NCI-H1436 (cell line): Measurements from ENCODE around the gene C8B.

ENCODE experiments used
- DNase-seq: peaks from one replicate; lab custom pipeline; 2025; lab: John Stamatoyannopoulos, UW

Gene C8B

GRCh38 chr1:56931686-56932085 is 34.1 kb downstream of the C8B start:
- no peak for DNase-seq

- DNase-seq: no peak
Measured at GRCh38 chr1:56931211-56931610, 34.6 kb downstream of the C8B start.

GRCh38 chr1:56929492-56929891 is 36.3 kb downstream of the C8B start:
- no peak for DNase-seq

- DNase-seq: no peak
Measured at GRCh38 chr1:56927986-56928385, 37.8 kb downstream of the C8B start.

GRCh38 chr1:56927171-56927570 is 38.6 kb downstream of the C8B start:
- no peak for DNase-seq

GRCh38 chr1:56925193-56925592 is 40.6 kb downstream of the C8B start:
- no peak for DNase-seq

- no peak for DNase-seq
Measured at GRCh38 chr1:56924116-56924515, 41.7 kb downstream of the C8B start.

GRCh38 chr1:56923201-56923600 is 42.6 kb downstream of the C8B start:
- no peak for DNase-seq

GRCh38 chr1:56922507-56922906 is 43.3 kb downstream of the C8B start:
- no peak for DNase-seq

GRCh38 chr1:56922070-56922469 is 43.7 kb downstream of the C8B start:
- no peak for DNase-seq

- DNase-seq: no peak
Measured at GRCh38 chr1:56921479-56921878, 44.3 kb downstream of the C8B start.

GRCh38 chr1:56920591-56921001 is 45.2 kb downstream of the C8B start:
- no peak for DNase-seq

- no peak for DNase-seq
Measured at GRCh38 chr1:56917356-56917755, 48.5 kb downstream of the C8B start.

GRCh38 chr1:56916630-56917029 is 49.2 kb downstream of the C8B start:
- DNase-seq: no peak

GRCh38 chr1:56915960-56916359 is 49.9 kb downstream of the C8B start:
- DNase-seq: no peak

- DNase-seq: no peak
Measured at GRCh38 chr1:56912325-56912724, 53.5 kb downstream of the C8B start.

- no peak for DNase-seq
Measured at GRCh38 chr1:56911098-56911938, 54.5 kb downstream of the C8B start.

GRCh38 chr1:56910441-56910985 is 55.3 kb downstream of the C8B start:
- DNase-seq: no peak

GRCh38 chr1:56908619-56909221 is 57.1 kb downstream of the C8B start:
- DNase-seq: no peak

- DNase-seq: no peak
Measured at GRCh38 chr1:56905667-56906066, 60.1 kb downstream of the C8B start.

GRCh38 chr1:56904663-56905397 is 61.0 kb downstream of the C8B start:
- DNase-seq: no peak

- no peak for DNase-seq
Measured at GRCh38 chr1:56903778-56904177, 62.0 kb downstream of the C8B start.

- no peak for DNase-seq
Measured at GRCh38 chr1:56901716-56902115, 64.1 kb downstream of the C8B start.
